Activated gamma-delta T cell treated with Interleukin-2 at 50 U/mL for 16 hours (primary cell): ENCODE data around the gene DROSHA.

ENCODE experiments used
- DNase-seq: peaks from one replicate; pipeline ENCODE4 v3.0.0-alpha.2; 2020

The DROSHA gene

DNA sequence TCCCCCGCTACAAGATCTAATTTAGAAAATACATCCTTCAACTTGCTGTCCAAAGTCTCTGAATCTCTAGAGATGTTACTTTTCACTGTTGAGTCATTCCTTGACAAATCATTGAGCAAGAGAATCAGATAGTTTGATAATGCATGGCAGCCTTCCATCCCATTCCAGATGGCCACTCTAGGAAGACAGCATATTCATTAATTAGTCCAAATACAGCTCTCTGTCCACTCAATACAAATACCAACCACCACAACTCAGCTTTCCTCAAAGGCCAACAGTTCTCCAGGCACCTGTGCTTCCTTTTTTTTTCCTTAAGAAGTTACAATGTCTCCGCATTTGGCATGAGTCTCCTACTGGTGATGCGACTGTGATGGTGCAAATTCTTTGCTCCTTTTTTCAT lies 72.3 kb downstream of the DROSHA start:
- no peak for DNase-seq

DNA sequence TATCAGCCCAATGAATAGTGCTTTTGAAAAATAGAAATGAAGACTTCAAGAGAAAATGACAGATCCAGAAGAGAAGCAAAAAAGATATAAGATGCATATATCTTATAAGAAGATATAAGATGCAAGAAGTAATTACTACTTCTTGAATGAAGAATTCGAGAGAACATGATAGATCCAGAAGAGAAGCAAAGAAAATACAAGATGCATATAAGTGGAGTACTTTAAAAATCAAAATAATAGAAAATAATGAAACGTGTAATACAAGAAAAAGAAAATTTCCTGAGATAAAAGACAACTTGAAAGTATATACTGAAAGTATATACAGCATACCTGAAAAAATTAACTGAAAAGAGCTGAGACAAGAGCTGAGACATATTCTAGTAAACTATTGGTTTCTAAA lies 76.7 kb downstream of the DROSHA start:
- DNase-seq: no peak

DNA sequence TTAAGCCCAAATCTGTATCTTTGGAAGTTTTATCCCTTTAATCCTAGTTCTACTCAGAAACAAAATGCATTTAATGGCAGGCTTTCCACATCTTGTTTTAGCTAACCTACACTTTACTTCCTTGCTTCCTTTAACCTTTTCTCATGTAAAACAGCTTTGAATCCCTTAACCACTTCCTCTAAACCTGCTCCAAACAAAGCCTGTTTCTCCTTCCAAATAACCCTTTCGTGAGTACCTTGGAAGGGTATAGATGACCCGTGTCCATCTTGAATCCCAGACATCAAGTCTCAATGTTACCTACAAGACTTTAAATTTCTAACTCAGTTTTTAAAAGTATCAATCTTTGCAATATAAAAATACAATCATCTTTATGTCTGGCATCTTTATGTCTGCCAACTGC lies 78.4 kb downstream of the DROSHA start:
- DNase-seq: no peak

DNA sequence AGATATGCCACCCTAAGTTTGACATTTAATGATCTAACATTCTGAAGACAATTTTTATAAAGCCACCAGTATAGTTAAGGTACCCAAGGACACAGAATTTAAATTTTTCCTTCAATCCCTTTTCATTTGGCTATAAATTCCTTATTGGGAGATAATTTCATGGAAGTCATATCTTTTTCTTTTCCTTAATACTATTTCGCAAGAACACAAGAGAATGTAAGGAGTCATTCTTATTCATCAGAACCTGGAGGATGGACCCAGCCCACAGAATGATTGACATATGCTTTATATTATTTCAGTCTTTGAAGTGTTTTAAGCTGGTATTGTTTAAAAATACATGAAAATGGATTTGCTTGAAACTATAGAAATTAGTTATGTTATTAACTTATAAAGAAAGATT lies 79.6 kb downstream of the DROSHA start:
- DNase-seq: no peak

DNA sequence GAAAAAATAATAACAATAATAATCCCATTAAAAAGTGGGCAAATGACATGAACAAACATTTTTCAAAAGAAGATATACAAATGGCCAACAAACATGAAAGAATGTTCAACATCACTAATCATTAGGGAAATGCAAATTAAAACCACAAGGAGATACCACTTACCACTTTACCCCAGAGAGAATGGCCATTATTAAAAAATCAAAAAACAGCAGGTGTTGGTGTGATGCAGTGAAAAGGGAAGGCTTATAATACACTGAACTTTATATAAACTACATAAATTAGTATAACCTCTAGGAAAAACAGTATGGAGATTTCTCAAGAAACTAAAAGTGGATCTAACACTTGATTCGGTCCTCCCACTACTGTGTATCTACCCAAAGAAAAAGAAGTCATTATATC lies 81.9 kb downstream of the DROSHA start:
- no peak for DNase-seq

DNA sequence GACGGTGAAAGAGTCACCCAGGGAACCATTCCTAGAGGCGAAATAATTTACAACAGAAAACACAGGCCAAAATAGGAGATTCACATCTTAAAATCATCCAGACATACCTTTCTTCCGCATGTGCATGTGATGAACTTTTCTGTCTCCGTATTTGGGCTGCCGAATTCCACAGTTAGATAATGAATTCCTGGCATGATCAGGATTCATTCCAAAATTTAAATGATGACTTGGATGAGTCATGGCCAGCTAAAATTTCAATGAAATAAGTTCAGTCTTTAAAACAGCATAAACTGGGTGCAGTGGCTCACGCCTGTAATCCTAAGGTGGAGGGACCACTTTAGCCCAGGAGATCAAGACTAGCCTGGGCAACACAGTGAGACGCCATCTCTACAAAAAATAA lies 82.7 kb downstream of the DROSHA start:
- DNase-seq: no peak

DNA sequence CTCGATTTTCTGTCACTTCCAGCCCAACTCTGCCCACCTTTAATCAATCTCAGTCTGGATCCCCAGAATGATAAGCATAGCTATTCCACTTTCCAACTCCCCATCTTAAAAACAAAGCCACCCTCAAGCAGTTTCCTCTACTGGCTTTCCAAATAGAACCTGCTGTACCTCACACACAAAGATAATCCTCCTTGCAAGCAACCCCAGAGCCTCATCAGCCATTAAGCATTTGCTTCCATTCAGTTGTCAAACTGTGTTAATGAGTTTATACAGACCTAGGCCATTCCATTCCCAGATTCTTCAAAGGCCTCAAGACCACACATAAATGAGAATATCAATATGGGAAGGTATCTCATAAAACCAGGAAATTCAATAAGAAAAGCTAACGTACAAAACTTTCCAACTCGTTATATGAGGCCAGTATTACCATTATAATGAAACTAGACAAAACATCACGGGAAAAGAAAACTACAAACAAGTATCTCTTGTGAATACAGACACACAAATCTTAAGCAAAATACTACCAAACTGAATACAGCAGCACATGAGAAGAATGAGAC lies 86.8 kb downstream of the DROSHA start:
- DNase-seq: no peak

DNA sequence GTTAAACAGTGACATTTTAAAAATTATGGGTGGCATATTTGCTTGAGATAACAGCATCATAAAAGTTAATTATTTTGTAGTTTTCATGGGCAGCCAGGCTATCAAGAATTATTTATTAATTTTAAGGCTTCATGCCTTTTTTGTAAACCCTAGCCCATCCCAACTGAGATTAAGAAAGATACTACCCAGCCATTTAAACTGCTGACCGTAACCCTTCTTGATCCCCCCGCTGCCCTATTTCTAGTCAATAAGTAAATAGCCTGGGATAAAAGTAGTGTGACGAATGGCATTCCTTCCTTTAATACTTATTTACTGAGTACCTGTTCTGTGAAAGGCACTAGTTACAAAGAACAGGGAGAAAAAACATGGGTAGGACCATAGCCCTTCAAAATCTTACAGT lies 88.3 kb downstream of the DROSHA start:
- no peak for DNase-seq

DNA sequence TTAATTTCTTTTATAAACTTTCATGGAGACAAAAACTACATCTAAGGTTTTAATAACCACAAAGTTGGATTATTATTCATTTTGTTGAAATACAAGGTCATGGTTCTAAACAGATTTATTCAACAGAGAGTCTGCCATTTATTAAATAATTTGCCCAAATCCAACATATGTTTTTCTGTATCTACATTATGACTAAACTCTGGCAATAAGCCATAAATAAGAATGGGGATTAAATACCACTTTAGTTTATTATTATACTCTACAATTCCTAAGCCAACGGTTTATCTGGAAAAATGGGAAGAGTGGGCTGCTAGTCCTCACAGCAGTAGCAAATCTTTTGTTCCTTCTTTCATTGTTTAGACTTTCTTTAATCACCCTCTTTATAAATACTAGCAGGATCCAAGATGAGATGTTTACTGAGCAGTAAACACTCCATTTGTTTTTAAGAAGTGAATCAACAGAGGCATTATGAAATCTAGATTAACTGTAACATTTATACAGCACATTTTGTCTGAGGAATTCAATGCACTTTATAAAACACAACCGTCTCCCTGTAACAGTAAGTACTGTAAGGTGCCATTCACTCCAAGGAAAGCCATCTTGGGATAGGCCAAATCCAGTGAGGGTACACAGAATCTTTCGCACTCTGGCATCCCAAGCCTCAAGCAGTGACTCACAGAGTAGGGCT lies 89.7 kb downstream of the DROSHA start:
- DNase-seq: no peak

DNA sequence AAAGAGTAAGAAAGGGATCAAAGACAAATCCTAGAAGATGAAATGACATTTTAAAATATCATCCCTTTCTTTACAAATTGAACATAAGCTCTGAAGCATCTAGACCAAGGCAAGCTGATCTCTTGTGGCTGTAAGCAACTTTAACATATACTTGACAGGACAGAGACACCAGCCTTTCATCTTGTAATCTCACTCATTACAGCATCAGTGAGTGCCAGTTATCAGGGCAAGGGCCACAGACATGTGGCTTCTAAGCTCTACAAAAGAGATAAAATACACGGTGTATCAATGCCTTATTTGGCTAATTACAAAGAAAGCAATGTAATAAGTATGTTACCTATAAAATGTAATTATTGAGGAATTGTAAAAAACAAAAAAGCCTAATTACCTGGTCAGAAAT lies 95.0 kb downstream of the DROSHA start:
- DNase-seq: no peak

DNA sequence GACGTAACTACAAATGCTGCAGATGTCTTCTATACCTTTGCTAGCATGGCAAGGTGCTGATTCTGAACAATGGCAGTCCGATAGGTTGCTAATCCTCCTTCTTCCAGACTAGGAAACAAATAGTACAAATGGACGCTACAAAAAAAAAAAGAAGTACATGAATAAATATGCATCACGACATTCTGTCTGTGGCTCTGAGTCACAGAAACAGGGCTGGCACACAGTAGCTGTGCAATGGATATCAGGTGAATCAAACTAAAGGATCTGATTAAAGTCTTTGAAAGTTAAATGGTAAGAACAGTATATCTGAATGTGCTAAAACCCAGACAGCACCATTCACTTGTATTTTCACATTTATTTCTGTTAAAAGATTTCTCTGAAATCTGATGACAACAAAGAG lies 96.2 kb downstream of the DROSHA start:
- no peak for DNase-seq

DNA sequence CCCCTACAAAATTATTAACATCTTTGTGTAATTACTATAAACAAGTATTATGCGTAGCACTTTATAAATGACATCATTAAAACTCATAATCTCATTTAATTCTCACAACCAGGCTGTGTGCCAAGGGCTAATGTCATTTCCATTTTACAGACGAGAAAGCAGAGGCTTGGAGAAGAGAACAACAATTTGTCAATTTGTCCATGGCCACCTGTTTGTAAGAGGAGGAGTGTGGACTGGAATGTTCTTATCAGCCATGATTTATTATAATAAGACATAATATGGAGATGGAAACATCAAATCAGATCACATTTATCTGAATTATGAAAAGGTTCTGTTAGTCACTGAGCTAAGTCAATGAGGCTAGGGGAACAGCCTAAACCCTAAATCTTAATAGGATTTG lies 97.0 kb downstream of the DROSHA start:
- DNase-seq: no peak

DNA sequence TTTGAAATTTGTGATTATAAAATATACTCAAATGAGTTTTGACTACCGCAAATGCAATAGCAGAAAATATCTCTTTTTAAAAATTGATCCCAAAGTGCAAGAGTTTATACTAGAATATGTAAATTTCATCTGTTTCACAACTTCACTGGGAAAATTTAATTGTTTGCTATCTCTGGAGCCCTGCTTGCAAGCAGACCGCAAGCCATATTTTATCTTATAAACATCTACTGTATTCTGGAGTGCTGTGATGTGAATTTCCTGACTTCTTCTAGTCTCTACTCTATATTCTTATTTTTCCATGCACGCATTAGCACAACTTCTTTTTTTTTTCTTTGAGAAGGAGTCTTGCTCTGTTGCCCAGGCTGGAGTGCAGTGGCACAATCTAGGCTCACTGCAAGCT lies 98.7 kb downstream of the DROSHA start:
- no peak for DNase-seq

DNA sequence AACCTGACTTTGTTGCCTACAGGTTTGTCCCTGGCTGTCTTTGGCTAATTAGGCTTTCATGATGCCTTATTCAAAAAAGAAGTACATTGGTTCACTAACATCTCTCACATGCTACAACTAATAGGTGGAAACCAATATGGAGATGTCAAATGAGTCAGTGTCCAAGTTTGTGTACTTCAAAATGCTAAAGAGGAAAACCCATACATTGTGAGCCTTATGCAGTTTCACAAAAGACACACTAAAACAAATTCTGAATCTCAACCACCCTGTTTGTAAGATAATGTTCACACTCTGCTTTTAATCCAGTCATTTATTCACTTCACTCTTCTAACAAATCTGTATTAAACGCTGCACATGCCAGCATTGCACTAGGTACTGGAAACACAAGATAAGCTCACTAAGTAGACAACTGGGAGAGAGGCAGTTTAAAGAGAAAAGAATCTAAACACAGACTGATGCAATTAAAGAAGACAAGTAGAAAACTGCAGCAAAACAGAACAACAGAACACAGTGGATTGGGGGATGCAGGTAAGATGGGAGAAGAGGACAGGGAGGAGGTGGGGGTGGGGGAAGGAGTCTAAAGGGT lies 104.1 kb downstream of the DROSHA start:
- no peak for DNase-seq

DNA sequence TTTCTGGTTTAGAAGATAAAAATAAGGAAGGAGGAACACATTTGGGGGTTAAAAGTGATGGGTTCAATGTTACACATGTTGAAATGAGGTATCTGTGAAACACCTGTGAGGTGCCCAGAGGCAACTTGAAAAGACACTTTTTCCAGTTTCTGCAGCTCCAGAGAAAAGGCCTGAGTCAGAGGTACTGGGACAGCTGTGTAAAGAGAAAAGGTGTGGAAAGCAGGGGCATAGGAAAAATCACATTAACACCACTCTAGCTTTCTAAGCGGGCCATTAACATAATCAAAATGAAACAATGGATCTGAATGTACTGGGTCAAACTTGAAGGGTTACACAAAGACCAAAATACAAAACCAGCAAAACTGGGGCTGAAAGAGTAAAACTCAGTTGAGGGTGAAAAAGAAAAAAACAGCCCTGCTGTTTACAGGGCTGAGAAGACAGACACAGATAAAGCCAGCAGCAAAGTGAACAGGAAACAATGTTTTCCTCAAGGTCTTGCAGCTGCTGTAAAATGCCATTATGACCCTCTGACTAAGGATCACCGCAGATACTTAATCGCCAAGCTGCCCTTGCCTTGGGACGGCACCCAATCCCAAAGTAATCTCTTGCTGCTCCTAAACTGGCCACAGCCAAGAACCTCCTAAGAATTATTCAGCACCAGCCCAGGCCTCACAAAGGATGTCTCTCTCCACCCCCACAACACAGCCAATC lies 104.7 kb downstream of the DROSHA start:
- DNase-seq: no peak

DNA sequence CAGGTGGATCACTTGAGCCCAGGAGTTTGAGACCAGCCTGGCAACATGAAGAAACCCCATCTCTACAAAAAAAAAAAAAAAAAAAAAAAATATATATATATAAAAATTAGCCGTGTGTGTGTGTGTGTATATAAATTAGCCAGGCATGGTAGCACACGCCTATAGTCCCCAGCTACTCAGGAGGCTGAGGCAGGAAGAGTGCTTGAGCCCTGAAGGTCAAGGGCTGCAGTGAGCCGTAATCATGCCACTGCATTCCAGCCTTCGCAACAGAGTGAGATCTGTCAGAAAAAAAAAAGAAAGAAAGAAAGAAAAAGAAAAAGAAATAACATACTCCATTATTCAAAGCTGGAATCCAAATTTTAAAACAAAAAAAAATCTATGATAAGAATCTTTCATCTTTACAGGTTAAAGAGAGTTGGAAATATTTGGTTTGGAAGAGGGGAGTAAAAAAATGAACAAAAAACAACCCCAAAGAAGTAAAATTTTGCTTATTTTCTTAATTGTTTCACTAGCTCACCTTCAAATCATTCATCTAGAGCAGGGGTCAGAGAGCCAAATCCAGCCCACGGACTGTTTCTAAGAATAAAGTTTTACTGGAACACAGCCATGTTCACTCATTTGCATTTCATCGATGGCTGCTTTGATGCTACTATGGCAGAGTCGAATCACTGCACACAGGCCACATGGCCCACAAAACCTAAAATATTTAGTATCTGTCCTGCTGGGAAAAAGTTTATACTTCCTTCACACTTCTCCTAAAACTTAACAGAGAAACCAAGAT lies 109.9 kb downstream of the DROSHA start:
- DNase-seq: no peak

DNA sequence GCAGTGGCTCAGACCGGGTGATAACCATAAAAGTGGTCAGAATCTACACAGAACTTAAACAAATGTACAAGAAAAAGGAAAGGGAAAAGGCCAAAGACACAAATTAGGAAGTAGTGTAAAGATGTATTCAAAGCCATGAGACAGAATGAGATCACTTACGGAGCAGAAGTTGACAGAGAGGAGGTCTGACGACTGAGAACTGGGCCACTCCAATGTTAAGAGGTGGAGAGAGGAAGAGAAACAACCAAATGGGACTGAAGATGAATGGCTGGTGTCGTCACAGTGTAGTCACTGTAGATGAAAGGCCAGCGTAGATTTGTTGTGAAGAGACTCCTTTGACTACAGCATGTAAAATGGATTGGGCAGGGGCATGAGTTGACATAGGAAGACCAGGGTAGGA lies 114.4 kb downstream of the DROSHA start:
- DNase-seq: no peak

DNA sequence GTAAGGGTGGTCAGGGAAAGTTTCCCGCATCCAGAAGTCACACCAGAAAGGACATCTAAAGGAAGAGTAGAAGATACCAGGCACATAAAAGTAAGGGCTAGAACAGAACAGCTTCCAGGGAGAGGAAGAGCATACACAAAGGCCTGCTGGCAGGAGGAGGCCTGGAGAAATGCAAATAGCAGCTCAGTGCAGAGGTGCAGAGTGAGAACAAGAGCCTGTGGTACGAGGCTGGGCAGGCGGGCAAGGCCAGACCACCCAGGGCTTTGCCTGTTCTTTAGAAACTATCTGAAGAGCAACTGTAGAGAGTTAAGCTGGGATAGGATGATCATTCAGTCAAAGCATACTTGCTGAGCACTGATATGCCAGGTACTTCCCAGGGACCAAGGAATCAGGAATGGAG lies 115.3 kb downstream of the DROSHA start:
- DNase-seq: no peak

DNA sequence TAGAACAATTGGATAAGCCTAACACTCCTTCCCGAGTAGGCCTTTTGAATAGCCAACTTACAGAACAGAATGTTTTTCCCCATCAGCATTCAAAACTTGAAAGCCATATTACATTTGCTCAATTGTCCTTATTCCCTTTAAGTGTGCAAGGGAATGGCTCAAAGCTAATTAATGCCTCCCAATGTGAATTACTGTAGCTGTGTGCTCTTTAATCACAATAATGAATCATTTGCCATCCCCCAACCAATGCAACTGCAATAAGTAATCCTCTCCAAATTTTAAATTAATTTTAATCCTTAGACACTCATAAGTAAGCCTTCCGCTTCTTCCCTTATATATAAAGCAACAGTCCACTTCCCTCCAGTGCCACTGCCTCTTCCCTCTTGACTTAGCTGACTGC lies 115.9 kb downstream of the DROSHA start:
- no peak for DNase-seq

DNA sequence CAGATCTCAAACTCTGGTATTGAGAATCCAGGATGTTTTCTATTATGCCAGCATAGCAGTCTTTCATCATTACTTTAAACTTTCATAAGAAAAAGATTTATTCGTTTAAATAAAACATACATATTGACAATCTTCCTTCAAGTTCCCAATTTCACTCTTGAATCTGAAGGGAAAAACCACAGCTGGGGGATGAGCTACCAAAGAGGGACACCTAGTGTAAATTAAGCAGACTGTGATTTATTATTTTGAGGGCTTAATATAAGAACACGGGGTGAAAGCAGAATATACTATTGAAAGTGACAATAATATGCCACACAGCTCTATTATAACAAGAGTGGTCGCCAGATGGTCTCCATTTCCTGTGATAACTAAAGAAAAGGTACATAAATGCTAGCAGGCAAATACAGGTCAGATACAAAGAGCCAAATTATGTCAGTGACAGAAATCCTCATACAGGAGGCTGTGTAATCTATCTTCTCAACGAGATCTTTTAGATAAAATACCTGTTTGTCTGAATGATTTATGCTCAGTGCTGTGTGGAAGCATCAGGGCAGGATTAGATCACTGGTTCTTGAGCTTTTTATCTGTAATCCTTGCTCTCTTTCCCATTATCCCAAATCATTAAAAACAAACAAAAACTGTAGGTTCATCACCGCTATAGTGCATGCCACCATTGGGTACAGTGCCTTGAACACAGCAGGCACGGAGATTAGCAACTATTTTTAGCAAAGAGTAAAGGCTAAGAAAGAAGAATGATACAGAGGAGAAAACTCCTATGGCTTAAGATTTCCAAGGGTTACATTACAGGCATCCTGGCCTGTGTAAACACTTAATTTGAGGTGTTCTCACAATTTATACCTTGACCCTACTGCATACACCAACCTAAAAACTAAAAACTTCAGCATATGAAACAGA lies 116.6 kb downstream of the DROSHA start:
- no peak for DNase-seq

DNA sequence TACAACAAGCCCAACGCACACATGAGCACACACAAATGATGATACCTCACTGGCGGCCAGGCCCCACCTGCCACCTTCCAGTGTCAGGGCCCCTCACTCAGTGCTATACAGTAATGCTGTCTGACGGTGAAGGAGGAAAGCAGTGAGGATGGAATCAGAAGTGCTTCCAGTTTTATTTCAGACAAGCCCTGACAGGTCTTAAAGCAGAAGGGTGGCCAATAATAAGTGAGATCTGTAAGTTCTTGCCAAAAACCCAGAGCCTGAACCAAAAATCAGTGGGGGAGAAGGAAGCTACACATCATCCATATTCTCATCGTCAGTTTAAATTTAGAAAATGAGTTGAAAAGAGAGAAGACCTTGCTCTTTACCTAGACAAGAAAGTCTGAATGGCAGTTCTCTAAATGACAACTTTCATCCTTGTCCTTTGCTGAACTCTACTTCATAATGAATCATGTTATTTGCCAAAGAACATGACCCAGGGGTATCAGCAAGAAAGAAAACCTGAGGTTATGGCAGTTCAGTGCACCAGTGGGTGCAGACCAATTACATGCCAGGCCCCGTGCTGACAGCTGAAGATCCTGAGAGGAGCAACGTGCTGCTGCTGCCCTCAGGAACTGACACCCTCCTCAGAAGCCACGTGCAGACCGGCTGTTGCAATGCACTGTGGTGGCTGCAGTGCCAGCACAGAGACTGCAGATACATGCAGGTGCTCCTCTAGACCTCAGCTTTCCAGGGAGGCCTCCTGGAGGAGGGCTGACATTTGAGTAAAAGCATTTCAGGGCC lies 118.7 kb downstream of the DROSHA start:
- no peak for DNase-seq

DNA sequence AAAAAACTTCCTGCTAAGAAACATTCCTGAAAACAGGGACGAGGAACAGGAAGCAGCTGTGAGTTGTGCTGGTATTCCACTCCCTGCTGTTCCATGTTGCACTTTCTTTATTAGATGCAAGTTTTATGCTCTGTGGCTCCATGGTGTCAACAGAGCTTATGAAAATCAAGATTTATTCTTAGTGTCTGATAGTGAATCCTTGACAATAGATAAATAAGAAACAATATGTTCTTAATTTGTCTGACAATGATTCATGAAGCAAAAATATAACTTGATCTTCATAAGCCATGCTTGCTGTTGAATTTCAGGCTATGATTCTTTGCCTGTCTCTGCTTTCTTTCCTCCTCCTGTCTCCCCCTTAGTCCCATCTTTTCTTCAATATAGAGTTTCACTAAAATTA lies 119.6 kb downstream of the DROSHA start:
- DNase-seq: no peak
